ENCODE results near the gene NUDT6. TPM values are rescaled to one million over a fixed set of nuclear protein-coding genes. Genes with fewer than 3 reads are reported as not detected.

NUDT6 gene
- total RNA-seq, 4 donors from 2014 or later: 6.3 to 24.8 (median 13.9) TPM

DNA sequence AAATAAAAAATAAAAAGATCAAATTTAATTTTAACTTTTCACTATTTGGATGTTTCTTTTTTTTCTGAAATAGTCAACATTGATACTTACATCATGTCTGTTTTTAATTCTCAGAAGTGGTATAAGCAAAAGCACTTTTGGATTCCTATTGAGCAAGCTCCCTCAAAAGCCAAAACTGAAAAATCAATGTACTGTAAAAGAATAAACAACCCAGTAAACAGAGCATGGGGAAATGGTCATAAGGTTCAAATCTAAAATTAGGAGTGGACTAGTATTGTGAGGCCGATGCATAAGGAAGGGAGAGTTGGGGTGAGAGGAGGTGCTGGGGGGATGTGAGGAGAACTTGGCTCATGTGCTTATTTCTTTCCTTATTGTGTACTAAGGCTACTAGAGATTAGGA is 37.9 kb downstream of the NUDT6 start:
- intact Hi-C loops (cut with DNase I): no loop called here
- no peak for DNase-seq
- H3K4me1 ChIP-seq: no peaks in the 10 kb centered on the region
- no peaks in the 10 kb centered on the region for H3K27me3 ChIP-seq
- H3K4me3 ChIP-seq (replicated peaks in 1 of 3): no peak overlapping the region
- WGBS, 2 donors: 65 to 74% methylated on average over 1 of the region's 1 CpG
- no peak for TF ChIP-seq POLR2A (IDR thresholded peaks at IDR 0.05)
- TF ChIP-seq, protein P1, sequence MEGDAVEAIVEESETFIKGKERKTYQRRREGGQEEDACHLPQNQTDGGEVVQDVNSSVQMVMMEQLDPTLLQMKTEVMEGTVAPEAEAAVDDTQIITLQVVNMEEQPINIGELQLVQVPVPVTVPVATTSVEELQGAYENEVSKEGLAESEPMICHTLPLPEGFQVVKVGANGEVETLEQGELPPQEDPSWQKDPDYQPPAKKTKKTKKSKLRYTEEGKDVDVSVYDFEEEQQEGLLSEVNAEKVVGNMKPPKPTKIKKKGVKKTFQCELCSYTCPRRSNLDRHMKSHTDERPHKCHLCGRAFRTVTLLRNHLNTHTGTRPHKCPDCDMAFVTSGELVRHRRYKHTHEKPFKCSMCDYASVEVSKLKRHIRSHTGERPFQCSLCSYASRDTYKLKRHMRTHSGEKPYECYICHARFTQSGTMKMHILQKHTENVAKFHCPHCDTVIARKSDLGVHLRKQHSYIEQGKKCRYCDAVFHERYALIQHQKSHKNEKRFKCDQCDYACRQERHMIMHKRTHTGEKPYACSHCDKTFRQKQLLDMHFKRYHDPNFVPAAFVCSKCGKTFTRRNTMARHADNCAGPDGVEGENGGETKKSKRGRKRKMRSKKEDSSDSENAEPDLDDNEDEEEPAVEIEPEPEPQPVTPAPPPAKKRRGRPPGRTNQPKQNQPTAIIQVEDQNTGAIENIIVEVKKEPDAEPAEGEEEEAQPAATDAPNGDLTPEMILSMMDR (IDR thresholded peaks at IDR 0.05): no peak
- no peaks in the 10 kb centered on the region for H3K36me3 ChIP-seq
- no peak overlapping the region for H3K27ac ChIP-seq
- no peaks in the 10 kb centered on the region for H3K9me3 ChIP-seq

DNA sequence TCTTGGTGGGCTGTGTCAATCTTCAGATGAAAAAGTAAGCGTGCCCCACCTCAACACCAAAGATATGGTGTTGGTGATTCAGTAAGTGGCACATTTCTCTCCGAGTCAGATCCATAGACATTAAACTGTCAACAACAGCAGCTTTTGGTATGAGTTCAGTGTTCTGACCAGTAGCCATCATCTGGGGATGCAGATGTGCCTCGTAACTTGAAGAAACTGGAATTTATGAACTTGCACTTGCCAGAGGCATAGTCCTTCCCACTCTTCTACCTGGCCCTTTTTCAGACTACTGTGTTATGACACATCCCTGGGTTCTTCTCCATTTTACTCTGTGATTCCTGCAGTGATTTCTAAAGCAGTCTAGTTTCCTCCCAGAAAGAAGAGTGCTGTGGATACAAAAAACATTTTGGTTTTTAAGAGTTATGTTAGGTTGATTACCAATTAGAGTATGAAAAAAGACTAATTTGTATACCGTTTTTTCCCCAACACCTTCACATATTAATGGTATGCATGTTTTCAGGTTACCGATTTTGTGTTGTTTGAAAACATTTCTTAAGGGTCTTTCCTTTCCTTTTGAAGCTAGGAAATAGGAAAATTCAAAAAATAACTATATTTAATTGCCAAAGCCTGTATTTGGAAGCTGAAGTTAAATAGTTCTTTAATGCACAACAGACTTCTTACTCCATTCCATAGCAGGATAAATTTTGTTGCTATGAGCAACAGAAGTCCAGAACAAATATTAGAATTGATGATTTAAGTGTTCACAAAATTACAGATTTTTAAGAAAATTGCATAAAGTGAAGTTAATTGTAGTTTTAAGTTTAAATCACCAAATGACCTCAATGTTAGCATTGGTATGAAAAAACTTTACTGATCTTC is 39.3 kb downstream of the NUDT6 start:
- H3K4me3 ChIP-seq (replicated peaks in 1 of 3): no peak overlapping the region
- no peak overlapping the region for H3K27ac ChIP-seq
- H3K36me3 ChIP-seq: no peaks in the 10 kb centered on the region
- no peaks in the 10 kb centered on the region for H3K9me3 ChIP-seq
- 84 to 93% methylated on average over 5 of the region's 5 CpGs for WGBS, 2 donors
- no peak for DNase-seq
- no peaks in the 10 kb centered on the region for H3K4me1 ChIP-seq
- intact Hi-C loops (cut with DNase I): no loop called here
- H3K27me3 ChIP-seq: no peaks in the 10 kb centered on the region
- TF ChIP-seq POLR2A (IDR thresholded peaks at IDR 0.05): no peak
- TF ChIP-seq, protein P1 (IDR thresholded peaks at IDR 0.05): no peak

DNA sequence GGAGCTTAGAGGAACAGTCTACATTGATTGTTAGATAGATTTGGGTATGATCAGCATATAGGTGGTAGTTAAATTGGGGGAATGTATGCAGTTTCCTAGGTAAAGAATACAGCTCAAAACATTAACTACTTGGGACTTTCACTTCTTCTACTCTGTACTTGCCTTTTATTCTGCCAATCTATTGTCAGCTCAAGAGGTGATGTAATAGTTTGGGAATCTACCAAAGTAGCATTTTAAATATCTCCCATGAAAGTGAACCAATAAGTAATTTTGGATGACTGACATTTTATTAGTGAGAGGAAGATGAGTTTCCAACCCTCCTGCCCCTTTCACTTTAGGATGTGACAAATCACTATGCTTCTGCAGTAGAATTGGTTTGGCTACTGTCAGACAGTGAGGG is 43.4 kb downstream of the NUDT6 start:
- intact Hi-C loops (cut with DNase I): no loop called here
- no peak for DNase-seq
- Histone ChIP-seq H3K36me3 (no peaks in the 10 kb centered on the region), H3K4me3 (replicated peaks in 1 of 3) (no peak overlapping the region), H3K4me1 (no peaks in the 10 kb centered on the region), H3K9me3 (no peaks in the 10 kb centered on the region), H3K27ac (no peak overlapping the region), H3K27me3 (no peaks in the 10 kb centered on the region)
- no peak for TF ChIP-seq POLR2A (IDR thresholded peaks at IDR 0.05)
- TF ChIP-seq, protein P1 (IDR thresholded peaks at IDR 0.05): no peak

DNA sequence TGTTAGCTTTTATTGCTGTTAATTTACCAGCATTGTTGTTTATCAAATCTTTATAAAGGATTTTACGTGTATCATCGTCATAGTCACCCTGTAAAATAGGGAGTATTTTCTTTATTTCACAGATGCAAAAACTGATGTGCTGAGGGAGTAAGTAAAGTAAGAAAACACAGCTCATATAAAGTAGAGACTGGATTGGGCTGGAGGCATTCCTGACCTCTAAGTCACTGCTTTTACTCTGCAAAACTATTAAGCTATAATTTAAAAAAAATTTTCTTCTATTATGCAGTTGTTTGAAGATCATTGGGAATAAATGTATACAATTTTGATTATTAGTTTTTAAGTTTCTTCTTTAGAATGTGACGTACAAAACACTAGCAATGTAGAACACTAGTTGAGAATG is 45.9 kb downstream of the NUDT6 start:
- no peaks in the 10 kb centered on the region for H3K4me1 ChIP-seq
- no peak for DNase-seq
- H3K9me3 ChIP-seq: no peaks in the 10 kb centered on the region
- H3K27me3 ChIP-seq: no peaks in the 10 kb centered on the region
- no peak overlapping the region for H3K27ac ChIP-seq
- intact Hi-C loops (cut with DNase I): no loop called here
- TF ChIP-seq POLR2A (IDR thresholded peaks at IDR 0.05): no peak
- TF ChIP-seq, protein P1 (IDR thresholded peaks at IDR 0.05): no peak
- H3K36me3 ChIP-seq: no peaks in the 10 kb centered on the region
- WGBS, 2 donors: 94 to 95% methylated on average over 3 of the region's 3 CpGs
- no peak overlapping the region for H3K4me3 ChIP-seq (replicated peaks in 1 of 3)

DNA sequence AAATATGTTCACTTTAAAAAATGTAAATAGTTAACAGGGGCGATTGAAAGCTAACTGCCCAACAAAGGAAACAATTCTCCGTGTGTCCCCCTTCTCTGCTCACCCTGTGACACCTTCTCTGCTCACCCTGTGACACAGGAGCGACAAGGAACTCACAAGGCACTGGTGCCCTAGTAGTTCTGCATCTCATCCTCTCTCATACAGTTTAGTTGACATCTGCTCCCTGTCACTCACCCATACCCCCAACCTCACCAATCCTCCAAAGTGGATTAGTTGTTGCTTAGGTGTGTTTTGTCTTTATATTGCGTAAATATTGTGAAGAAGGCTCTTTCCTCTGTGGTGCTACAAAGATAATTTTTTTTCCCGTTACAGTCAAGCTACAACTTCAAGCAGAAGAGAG is 46.4 kb downstream of the NUDT6 start:
- no peak overlapping the region for H3K4me3 ChIP-seq (replicated peaks in 1 of 3)
- no peak for DNase-seq
- H3K4me1 ChIP-seq: no peaks in the 10 kb centered on the region
- intact Hi-C loops (cut with DNase I): no loop called here
- H3K27ac ChIP-seq: no peak overlapping the region
- 87 to 91% methylated on average over 5 of the region's 5 CpGs for WGBS, 2 donors
- no peak for TF ChIP-seq POLR2A (IDR thresholded peaks at IDR 0.05)
- TF ChIP-seq, protein P1 (IDR thresholded peaks at IDR 0.05): no peak
- no peaks in the 10 kb centered on the region for H3K9me3 ChIP-seq
- no peaks in the 10 kb centered on the region for H3K27me3 ChIP-seq
- no peaks in the 10 kb centered on the region for H3K36me3 ChIP-seq

Measured in thyroid gland (tissue), 4 donors.